ENCODE results near the gene RICTOR.

The RICTOR gene

DNA sequence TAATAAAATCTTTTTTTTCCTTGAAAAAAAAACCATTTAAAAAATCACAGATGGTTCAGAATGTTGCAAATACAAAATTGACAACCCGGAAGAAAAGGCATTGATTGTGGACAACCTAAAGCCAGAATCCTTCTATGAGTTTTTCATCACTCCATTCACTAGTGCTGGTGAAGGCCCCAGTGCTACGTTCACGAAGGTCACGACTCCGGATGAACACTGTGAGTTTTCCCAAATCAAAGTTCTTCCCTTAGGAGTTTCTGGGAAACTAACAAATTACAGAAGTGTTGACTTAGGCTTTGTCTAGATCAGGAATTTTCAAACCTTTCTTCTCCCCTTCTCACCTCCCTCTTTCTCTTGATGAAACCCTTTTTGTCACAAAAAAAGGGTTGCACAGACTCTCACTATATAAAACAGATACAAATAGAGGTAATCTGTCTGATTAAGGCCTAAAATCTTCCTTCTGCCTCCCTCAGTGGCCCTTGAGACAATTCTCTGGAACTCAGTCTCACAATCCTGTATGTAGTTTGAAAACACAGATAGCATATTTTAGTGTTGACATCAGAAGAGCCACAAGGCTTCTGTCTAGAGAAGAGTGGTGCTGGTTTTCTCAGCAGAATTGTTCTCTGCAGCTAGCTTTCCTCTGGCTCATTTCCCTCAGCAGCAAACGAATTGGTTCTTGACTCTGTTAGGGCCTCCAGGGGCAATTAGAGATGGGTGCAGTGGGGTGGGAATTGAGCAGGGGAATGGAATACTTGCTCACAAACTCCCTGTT is 148.9 kb downstream of the RICTOR start:
- TF ChIP-seq PPARA (CRISPR knock-in tag; IDR thresholded peaks at IDR 0.05; ENCODE audit: borderline replicate concordance) = no peak
- no peak for TF ChIP-seq ZFP3 (CRISPR knock-in tag; IDR thresholded peaks at IDR 0.05)
- TF ChIP-seq, protein P1, sequence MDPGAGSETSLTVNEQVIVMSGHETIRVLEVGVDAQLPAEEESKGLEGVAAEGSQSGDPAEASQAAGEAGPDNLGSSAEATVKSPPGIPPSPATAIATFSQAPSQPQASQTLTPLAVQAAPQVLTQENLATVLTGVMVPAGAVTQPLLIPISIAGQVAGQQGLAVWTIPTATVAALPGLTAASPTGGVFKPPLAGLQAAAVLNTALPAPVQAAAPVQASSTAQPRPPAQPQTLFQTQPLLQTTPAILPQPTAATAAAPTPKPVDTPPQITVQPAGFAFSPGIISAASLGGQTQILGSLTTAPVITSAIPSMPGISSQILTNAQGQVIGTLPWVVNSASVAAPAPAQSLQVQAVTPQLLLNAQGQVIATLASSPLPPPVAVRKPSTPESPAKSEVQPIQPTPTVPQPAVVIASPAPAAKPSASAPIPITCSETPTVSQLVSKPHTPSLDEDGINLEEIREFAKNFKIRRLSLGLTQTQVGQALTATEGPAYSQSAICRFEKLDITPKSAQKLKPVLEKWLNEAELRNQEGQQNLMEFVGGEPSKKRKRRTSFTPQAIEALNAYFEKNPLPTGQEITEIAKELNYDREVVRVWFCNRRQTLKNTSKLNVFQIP (CRISPR knock-in tag; IDR thresholded peaks at IDR 0.05; ENCODE audit: borderline replicate concordance, low read depth) = no peak
- TF ChIP-seq TCF4 (CRISPR knock-in tag; IDR thresholded peaks at IDR 0.05; ENCODE audit: borderline replicate concordance) = no peak
- no peak for TF ChIP-seq ARNTL (CRISPR knock-in tag; IDR thresholded peaks at IDR 0.05; ENCODE audit: borderline replicate concordance, low read depth)
- TF ChIP-seq BACH2 (CRISPR knock-in tag; IDR thresholded peaks at IDR 0.05; ENCODE audit: borderline replicate concordance) = no peak
- TF ChIP-seq ZFP30 (CRISPR knock-in tag; IDR thresholded peaks at IDR 0.05) = no peak
- no peak for TF ChIP-seq GLIS3 (CRISPR knock-in tag; IDR thresholded peaks at IDR 0.05)
- TF ChIP-seq, protein P2, sequence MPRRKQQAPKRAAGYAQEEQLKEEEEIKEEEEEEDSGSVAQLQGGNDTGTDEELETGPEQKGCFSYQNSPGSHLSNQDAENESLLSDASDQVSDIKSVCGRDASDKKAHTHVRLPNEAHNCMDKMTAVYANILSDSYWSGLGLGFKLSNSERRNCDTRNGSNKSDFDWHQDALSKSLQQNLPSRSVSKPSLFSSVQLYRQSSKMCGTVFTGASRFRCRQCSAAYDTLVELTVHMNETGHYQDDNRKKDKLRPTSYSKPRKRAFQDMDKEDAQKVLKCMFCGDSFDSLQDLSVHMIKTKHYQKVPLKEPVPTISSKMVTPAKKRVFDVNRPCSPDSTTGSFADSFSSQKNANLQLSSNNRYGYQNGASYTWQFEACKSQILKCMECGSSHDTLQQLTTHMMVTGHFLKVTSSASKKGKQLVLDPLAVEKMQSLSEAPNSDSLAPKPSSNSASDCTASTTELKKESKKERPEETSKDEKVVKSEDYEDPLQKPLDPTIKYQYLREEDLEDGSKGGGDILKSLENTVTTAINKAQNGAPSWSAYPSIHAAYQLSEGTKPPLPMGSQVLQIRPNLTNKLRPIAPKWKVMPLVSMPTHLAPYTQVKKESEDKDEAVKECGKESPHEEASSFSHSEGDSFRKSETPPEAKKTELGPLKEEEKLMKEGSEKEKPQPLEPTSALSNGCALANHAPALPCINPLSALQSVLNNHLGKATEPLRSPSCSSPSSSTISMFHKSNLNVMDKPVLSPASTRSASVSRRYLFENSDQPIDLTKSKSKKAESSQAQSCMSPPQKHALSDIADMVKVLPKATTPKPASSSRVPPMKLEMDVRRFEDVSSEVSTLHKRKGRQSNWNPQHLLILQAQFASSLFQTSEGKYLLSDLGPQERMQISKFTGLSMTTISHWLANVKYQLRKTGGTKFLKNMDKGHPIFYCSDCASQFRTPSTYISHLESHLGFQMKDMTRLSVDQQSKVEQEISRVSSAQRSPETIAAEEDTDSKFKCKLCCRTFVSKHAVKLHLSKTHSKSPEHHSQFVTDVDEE (CRISPR knock-in tag; IDR thresholded peaks at IDR 0.05) = no peak
- no peak for TF ChIP-seq ESRRG (CRISPR knock-in tag; IDR thresholded peaks at IDR 0.05)
- no peak for TF ChIP-seq OSR1 (CRISPR knock-in tag; IDR thresholded peaks at IDR 0.05)
- no peak for TF ChIP-seq ZNF565 (CRISPR knock-in tag; conservative IDR thresholded peaks at IDR 0.05; ENCODE audit: low read depth)
- TF ChIP-seq RARB (CRISPR knock-in tag; IDR thresholded peaks at IDR 0.05) = no peak
- no peak for TF ChIP-seq SNAI2 (CRISPR knock-in tag; IDR thresholded peaks at IDR 0.05)
- ATAC-seq = peak; percentile 87

DNA sequence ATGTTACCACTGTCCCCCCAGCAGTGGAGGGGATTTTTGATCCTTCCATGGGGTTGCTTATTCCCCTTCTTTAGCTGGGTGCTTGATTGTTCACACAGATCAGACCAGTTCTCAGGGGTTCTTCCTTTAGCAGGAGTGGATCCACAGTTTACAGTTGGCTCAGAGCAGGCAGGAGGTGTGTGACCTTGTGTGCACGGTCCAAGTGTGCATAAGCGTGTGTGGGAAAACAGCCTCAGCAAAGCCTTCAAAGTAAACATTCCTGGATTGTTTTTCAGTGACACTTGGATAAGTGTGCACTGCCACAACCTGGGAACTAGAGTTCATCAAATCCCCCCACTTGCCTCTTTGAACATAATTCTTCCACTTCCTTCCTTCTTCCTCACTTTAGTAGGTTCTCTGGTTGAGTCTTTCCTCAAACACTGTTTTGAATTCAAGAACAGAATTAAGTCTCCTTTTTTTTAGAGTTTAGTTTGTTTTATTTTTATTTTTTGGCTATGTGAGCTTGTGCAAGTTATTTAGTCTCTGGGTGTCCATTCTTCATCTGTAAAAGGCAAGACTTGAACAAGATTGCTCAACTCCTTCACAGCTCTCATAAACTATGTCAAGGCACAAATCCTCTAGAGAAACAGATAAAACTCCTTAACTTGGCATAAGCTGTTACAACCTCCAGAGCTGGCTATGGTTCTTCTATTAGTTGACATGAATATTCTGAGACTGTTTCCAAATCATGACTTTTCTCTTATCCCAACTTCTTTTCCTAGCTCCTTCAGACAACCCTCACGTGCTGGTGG is 150.3 kb downstream of the RICTOR start:
- no peak for ATAC-seq
- TF ChIP-seq, protein P3, sequence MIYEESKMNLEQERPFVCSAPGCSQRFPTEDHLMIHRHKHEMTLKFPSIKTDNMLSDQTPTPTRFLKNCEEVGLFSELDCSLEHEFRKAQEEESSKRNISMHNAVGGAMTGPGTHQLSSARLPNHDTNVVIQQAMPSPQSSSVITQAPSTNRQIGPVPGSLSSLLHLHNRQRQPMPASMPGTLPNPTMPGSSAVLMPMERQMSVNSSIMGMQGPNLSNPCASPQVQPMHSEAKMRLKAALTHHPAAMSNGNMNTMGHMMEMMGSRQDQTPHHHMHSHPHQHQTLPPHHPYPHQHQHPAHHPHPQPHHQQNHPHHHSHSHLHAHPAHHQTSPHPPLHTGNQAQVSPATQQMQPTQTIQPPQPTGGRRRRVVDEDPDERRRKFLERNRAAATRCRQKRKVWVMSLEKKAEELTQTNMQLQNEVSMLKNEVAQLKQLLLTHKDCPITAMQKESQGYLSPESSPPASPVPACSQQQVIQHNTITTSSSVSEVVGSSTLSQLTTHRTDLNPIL (CRISPR knock-in tag; IDR thresholded peaks at IDR 0.05; ENCODE audit: low read depth) = no peak
- TF ChIP-seq, protein P2 (CRISPR knock-in tag; IDR thresholded peaks at IDR 0.05) = no peak
- TF ChIP-seq ZNF70 (CRISPR knock-in tag; IDR thresholded peaks at IDR 0.05) (no peak), ISL1 (CRISPR knock-in tag; IDR thresholded peaks at IDR 0.05) (no peak), GLIS3 (CRISPR knock-in tag; IDR thresholded peaks at IDR 0.05) (no peak), PPARA (CRISPR knock-in tag; IDR thresholded peaks at IDR 0.05; ENCODE audit: borderline replicate concordance) (no peak), ZNF8 (CRISPR knock-in tag; IDR thresholded peaks at IDR 0.05) (no peak)
- TF ChIP-seq, protein P4, sequence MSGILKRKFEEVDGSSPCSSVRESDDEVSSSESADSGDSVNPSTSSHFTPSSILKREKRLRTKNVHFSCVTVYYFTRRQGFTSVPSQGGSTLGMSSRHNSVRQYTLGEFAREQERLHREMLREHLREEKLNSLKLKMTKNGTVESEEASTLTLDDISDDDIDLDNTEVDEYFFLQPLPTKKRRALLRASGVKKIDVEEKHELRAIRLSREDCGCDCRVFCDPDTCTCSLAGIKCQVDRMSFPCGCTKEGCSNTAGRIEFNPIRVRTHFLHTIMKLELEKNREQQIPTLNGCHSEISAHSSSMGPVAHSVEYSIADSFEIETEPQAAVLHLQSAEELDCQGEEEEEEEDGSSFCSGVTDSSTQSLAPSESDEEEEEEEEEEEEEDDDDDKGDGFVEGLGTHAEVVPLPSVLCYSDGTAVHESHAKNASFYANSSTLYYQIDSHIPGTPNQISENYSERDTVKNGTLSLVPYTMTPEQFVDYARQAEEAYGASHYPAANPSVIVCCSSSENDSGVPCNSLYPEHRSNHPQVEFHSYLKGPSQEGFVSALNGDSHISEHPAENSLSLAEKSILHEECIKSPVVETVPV (CRISPR knock-in tag; IDR thresholded peaks at IDR 0.05) = no peak

Data from SK-N-SH treated with all-trans-retinoic acid at 6 μM for 48 hours (cell line).